GM19395 (cell line): ENCODE data around the gene TUBA4B.
"Not testable (repeated sequence)": the region's sequence is repeated elsewhere in the genome, so short reads cannot be mapped to it uniquely, and the experiment has no call there.

ENCODE experiments used
- ATAC-seq: cut with Tn5 transposase; IDR thresholded peaks from one replicate; pipeline ENCODE4 v1.9.1; 2021; ENCODE audit warnings: mild to moderate bottlenecking, moderate library complexity; ENCODE audit not compliant: unreplicated experiment

Gene TUBA4B

GRCh38 chr2:219273937-219274336 lies 20.9 kb downstream of the TUBA4B start:
- ATAC-seq, result no peak

GRCh38 chr2:219274361-219274921 lies 21.4 kb downstream of the TUBA4B start:
- ATAC-seq, result no peak

DNA sequence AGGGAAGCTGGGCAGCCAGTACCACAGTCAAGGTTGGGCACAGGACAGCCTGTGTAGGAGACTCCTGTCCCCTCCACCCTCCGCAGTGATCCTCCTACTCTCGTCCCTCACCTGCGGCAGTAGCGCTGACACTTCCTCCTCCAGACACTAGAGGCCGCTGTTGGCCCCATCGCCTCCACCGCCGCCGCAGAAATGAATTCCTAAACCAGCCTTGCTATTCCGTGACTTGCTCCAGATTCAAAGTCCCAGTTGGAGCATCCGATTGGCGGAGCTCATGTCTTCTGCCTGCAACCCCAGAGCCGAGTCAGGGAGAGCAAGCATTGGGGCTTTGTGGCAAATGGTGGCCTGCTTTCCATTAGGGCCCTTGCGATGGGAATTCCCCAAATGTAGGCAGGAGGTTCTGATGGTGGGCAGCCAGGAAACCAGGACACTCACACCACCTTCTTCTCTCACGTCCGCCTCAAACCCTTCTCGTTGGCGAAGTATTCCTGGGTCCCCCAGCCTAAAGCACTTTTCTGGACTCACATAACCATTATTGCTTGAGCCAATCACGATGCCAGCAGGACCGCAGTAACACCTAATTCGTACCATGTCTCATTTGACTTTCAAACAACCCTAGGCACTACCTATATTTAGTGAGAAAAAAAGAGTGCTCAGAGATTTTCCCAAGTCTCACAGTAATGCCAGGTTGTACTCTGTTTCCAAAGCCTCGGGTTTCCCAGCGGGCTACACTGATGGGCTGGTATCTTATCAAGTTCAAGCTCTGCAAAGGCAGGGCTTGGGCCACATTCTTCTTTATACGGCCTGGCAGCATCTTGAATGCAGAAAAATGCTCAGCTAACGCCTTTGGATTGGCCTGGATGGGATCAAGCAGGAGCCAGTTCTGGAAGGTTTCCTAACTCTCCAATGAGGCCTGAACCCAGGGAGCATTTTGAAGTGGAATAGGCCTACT lies 24.9 kb downstream of the TUBA4B start:
- peak; percentile 31 for ATAC-seq

DNA sequence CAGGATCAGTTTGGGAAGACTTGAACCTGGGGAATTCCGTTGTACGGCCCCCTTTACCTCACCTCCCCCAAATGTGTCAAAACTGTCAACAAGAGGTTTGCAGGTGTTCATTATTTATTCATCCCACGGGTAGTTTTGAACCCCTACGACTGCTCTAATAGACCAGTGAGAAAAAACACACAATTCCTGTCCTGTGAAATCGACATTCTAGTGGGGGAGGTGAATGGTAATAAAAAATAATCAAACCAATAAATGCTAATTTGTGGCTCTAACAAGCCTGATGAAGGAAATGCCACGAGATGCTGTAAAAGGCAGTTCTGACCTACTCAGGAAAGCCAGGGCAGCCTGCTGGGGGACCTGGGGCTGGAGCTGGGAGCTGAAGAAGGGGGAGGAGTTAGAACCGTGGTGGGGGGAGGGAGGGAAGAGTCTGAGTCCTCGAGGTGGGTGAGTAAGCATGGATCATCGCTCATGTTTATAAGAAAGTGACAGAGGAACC lies 25.7 kb downstream of the TUBA4B start:
- ATAC-seq, result no peak

DNA sequence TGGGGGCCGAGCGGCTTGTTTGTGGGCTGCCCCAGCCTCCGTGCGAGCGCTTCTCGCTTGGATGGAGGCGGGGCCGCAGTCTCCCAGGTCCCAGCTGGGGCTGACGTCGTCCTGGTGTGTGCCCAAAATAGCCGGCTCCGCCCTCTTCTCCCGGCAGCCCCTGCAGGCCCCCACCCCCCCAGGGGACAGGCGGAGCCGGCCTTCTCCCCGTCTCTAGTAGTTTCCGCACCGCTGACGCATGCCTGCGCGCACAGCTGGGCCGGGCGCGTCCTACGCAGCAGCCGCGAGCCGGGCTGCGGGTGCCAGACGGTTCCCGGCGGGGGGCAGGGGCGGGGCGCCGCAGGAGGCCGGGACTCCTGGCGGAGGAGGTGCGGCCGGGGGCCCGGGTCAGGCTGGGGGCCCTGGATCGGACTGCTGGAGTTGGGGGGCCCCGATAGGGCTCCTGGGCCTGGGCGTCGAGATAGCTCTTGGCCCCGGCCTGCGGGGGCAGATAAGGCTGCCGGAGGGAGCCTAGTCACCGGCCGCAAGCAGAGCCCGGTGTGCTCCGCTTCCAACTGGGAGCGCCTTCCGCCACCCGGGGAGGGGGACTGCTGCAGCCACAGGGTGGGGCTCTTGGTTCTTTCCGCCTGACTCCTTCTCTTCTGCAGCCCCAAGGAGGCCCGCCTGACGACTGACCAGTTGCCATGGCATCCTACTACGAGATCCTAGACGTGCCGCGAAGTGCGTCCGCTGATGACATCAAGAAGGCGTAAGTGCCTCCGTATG lies 26.3 kb downstream of the TUBA4B start, which contains the start of gene DNAJB2:
TSS of gene DNAJB2 (plus strand) at position 216 of the 765 bp plus-strand sequence. CDS start at position 684, 468 bp downstream.
- ATAC-seq, result peak; percentile 83

GRCh38 chr2:219279916-219280516 lies 27.0 kb downstream of the TUBA4B start:
- no peak for ATAC-seq

- ATAC-seq, result no peak
Measured at GRCh38 chr2:219280651-219281050, 27.6 kb downstream of the TUBA4B start.

DNA sequence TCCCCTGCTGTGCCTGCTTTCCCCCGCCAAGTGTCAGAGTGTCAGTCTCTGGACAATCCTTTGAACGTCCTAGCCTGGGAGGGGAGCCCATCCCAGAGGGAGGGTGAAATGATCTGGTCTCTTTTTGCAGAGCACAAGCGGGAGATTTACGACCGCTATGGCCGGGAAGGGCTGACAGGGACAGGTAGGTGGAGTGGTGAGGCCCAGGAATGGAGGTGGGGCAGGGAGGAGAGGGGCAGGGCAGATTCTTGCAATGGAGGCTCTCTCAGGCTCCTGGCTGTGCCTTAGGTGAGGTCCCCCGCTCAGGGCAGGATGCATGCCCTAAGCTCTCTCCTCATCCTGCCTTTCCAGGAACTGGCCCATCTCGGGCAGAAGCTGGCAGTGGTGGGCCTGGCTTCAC lies 28.5 kb downstream of the TUBA4B start:
- no peak for ATAC-seq

- no peak for ATAC-seq
Measured at GRCh38 chr2:219282375-219282774, 29.3 kb downstream of the TUBA4B start.

DNA sequence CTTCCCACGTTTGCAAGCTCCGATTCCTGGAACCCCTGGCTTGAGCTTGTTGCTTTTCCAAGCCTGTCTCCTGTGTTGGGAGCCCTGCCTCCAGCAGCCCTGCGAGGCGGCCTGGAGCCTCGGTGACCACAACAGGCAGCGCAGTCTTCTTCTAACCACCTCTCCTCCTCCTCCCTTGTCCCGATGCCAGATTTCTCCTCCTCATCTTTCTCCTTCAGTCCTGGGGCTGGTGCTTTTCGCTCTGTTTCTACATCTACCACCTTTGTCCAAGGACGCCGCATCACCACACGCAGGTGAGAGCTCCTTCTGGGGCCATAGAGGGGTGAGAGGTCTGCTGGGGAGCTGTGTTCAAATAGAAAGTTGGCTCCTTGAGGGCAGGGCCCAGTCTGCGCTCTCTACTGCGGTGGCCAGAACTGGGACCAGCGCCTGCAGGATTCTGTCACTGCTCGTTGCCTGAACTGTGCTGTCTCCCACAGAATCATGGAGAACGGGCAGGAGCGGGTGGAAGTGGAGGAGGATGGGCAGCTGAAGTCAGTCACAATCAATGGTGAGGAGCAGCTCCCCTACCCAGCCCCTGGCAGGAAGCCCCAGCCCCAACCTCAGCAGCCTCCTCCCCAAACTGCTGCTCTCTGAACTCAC lies 30.0 kb downstream of the TUBA4B start:
- no peak for ATAC-seq

- no peak for ATAC-seq
Measured at GRCh38 chr2:219284501-219285372, 31.7 kb downstream of the TUBA4B start.

- ATAC-seq, result no peak
Measured at GRCh38 chr2:219285373-219285735, 32.3 kb downstream of the TUBA4B start.

DNA sequence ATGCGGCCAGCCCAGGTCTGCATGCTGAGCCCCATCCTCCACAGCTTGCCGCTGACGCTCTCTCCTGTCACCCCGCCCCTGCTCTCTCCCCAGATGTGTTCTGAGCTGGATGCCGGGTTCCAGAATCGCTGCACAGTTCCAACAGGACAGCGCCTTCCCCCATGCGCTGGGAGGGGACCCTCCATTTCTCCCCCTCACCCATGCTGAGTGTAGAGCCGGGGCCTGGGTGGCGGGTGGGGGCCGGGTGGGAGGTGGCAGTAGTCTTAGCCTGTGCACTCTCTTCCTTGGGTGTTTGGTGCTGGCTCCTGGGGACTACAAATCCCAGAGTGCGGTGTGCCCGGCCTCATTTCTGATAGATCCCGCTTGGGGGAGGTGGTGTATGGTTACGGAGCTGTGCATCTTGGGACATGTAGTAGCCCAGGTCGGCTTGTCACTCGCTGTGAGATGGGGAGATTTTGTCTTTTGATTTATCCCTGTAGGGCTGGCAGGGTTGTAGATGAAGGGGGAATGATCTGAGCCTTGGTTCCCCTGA lies 32.9 kb downstream of the TUBA4B start:
- ATAC-seq, result no peak

- no peak for ATAC-seq
Measured at GRCh38 chr2:219286436-219287115, 33.5 kb downstream of the TUBA4B start.

- not testable (repeated sequence) for ATAC-seq
Measured at GRCh38 chr2:219287116-219287440, 34.0 kb downstream of the TUBA4B start.

GRCh38 chr2:219287580-219288265 lies 34.7 kb downstream of the TUBA4B start:
- no peak for ATAC-seq

GRCh38 chr2:219289195-219289536 lies 36.1 kb downstream of the TUBA4B start:
- no peak for ATAC-seq
